SK-N-MC (cell line): Measurements from ENCODE around the gene ACAD11.

Source experiments
- EZH2 ChIP-seq: fragments of 200-600 bp; sonication (generic); IDR thresholded peaks from one replicate; pipeline ENCODE4 v1.6.1; 2017; ENCODE audit warnings: antibody characterized with exemption
- POLR2AphosphoS5 ChIP-seq: IDR thresholded peaks from 2 replicates; pipeline ENCODE4 v1.6.1; 2012; ENCODE audit warnings: mild to moderate bottlenecking, low read depth, low read length, borderline replicate concordance

DNA sequence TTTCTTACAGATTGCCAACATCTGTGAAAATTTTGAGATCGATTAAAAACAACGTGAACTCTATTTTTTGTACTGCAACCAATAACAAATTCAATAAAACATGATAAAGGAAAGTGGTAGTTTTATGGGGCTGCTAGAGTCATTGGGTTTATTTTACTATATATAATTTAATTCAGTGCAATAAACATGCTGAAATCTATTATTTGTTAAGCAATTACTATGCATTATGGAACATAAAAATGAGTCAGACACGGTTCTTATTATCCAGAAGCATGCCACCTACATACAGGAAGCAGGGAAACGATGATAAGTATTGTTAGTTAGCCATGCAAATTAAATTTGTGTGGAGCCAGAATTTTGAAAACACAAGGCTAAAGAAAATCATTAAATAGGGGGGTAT is 35.4 kb upstream of the ACAD11 start:
- TF ChIP-seq POLR2AphosphoS5 (no peak), EZH2 (no peak)
